ENCODE data around the gene KRTAP10-7.

GRCh38 chr21:44576025-44576420, 24.4 kb upstream of the KRTAP10-7 start:
- TF ChIP-seq CTCF (IDR thresholded peaks at IDR 0.05; ENCODE audit: low read depth, low read length, poor library complexity, severe bottlenecking) (no peak), EZH2phosphoT487 (IDR thresholded peaks at IDR 0.05; ENCODE audit: borderline replicate concordance, low read length) (no peak)
